ENCODE data around the gene EPB41L2. TPM values are rescaled to one million over a fixed set of nuclear protein-coding genes. Genes with fewer than 3 reads are reported as not detected.

EPB41L2 gene
- total RNA-seq, 1 experiment from 2014 or later, result 181 TPM

DNA sequence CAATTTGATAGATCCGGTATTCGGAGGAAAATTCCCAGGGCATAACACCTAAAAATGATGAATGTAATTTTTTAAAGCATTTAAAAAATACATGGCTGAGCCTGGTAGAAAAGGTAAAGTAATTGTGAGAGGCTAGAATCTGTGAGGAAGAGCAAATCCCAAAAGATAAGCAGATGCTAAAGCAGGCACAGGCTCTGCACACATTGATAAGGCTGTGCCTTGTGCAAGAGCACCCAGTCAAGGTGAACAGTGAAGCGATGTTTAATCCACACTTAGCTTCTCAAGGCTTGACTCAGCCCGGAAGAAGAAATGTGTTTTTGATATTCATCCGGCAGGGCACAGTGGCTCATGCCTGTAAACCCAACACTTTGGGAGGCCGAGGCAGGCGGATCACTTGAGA, 5.1 kb upstream of the EPB41L2 start:
- H3K4me1 ChIP-seq (ENCODE audit: insufficient read depth, low read length, poor library complexity, severe bottlenecking), result peaks cover 3% of the 10 kb centered on the region
- no TSS peak for BruUV-seq (replicated peaks)
- ChIA-PET CTCF (no interaction called here), POLR2A (ENCODE audit: low non-redundant PET) (no interaction called here)
- TF ChIP-seq, protein P1, sequence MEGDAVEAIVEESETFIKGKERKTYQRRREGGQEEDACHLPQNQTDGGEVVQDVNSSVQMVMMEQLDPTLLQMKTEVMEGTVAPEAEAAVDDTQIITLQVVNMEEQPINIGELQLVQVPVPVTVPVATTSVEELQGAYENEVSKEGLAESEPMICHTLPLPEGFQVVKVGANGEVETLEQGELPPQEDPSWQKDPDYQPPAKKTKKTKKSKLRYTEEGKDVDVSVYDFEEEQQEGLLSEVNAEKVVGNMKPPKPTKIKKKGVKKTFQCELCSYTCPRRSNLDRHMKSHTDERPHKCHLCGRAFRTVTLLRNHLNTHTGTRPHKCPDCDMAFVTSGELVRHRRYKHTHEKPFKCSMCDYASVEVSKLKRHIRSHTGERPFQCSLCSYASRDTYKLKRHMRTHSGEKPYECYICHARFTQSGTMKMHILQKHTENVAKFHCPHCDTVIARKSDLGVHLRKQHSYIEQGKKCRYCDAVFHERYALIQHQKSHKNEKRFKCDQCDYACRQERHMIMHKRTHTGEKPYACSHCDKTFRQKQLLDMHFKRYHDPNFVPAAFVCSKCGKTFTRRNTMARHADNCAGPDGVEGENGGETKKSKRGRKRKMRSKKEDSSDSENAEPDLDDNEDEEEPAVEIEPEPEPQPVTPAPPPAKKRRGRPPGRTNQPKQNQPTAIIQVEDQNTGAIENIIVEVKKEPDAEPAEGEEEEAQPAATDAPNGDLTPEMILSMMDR (conservative IDR thresholded peaks at IDR 0.05; ENCODE audit: low read depth, low read length), result no peak
- TF ChIP-seq EZH2 (IDR thresholded peaks at IDR 0.05; ENCODE audit: borderline replicate concordance, low read depth, low read length, poor library complexity, severe bottlenecking), result no peak
- H3K4me3 ChIP-seq (ENCODE audit: low read depth, low read length, poor library complexity, severe bottlenecking), result no peak overlapping the region
- DNase-seq (ENCODE audit: low spot score), result no peak
- intact Hi-C loops (cut with micrococcal nuclease; ENCODE audit: unreplicated experiment), result no loop called here
- no peaks in the 10 kb centered on the region for H3K27me3 ChIP-seq (replicated peaks; ENCODE audit: insufficient read depth, low read depth, low read length, poor library complexity)
- no peaks in the 10 kb centered on the region for H3K36me3 ChIP-seq (ENCODE audit: insufficient read depth, low read length, poor library complexity, severe bottlenecking)
- H3K9me3 ChIP-seq (ENCODE audit: low read depth, low read length, poor library complexity, severe bottlenecking), result no peaks in the 10 kb centered on the region
- no peak overlapping the region for H3K27ac ChIP-seq (ENCODE audit: low read depth, low read length, poor library complexity, severe bottlenecking)

DNA sequence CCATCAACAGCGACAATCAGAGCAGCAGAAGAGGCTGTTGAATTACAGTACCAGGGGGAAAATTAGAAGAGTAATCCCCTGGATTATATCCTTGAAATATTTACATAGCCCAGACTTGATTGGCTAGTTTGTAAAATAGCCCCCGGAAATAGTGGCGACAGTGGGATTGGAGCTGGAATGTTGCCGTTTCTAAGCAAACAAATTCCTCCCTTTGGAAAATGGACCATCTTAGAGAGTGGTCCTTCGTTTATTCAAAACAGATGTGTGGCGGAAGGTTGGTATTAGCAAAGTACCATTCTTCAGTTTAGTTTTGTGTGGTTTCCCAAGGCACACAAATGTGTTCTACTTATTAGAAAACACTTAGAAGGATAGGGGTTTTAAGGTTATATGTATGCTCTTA, 4.5 kb upstream of the EPB41L2 start:
- intact Hi-C loops (cut with micrococcal nuclease; ENCODE audit: unreplicated experiment), result no loop called here
- ChIA-PET POLR2A (ENCODE audit: low non-redundant PET) (no interaction called here), CTCF (no interaction called here)
- no peaks in the 10 kb centered on the region for H3K36me3 ChIP-seq (ENCODE audit: insufficient read depth, low read length, poor library complexity, severe bottlenecking)
- no peak for TF ChIP-seq EZH2 (IDR thresholded peaks at IDR 0.05; ENCODE audit: borderline replicate concordance, low read depth, low read length, poor library complexity, severe bottlenecking)
- TF ChIP-seq, protein P1 (conservative IDR thresholded peaks at IDR 0.05; ENCODE audit: low read depth, low read length), result no peak
- no TSS peak for BruUV-seq (replicated peaks)
- no peak for DNase-seq (ENCODE audit: low spot score)
- H3K9me3 ChIP-seq (ENCODE audit: low read depth, low read length, poor library complexity, severe bottlenecking), result no peaks in the 10 kb centered on the region
- peaks cover 3% of the 10 kb centered on the region for H3K4me1 ChIP-seq (ENCODE audit: insufficient read depth, low read length, poor library complexity, severe bottlenecking)
- H3K4me3 ChIP-seq (ENCODE audit: low read depth, low read length, poor library complexity, severe bottlenecking), result no peak overlapping the region
- H3K27ac ChIP-seq (ENCODE audit: low read depth, low read length, poor library complexity, severe bottlenecking), result no peak overlapping the region
- H3K27me3 ChIP-seq (replicated peaks; ENCODE audit: insufficient read depth, low read depth, low read length, poor library complexity), result no peaks in the 10 kb centered on the region

DNA sequence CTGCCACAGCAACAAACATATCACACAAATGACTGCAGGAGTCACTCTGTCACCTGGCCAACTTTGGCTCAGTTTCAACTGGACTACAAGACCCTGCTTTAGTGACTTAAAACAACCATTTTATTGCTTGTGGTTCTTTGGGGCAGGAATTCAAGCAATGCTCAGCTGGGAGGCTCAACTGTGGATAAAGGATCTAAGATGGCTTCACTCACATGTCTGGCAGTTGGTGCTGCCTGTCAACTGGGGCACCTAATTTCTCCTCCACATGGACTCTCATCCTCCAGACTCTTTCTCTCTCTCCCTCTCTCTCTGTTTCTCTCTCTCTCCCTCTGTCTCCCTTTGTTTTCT, 2.8 kb upstream of the EPB41L2 start:
- TF ChIP-seq EZH2 (IDR thresholded peaks at IDR 0.05; ENCODE audit: borderline replicate concordance, low read depth, low read length, poor library complexity, severe bottlenecking), result no peak
- TF ChIP-seq, protein P1 (conservative IDR thresholded peaks at IDR 0.05; ENCODE audit: low read depth, low read length), result no peak
- H3K27ac ChIP-seq (ENCODE audit: low read depth, low read length, poor library complexity, severe bottlenecking), result no peak overlapping the region
- CTCF ChIA-PET, result no interaction called here
- H3K4me1 ChIP-seq (ENCODE audit: insufficient read depth, low read length, poor library complexity, severe bottlenecking), result peaks cover 9% of the 10 kb centered on the region
- no peaks in the 10 kb centered on the region for H3K27me3 ChIP-seq (replicated peaks; ENCODE audit: insufficient read depth, low read depth, low read length, poor library complexity)
- intact Hi-C loops (cut with micrococcal nuclease; ENCODE audit: unreplicated experiment), result no loop called here
- BruUV-seq (replicated peaks), result no TSS peak
- no peak overlapping the region for H3K4me3 ChIP-seq (ENCODE audit: low read depth, low read length, poor library complexity, severe bottlenecking)
- H3K36me3 ChIP-seq (ENCODE audit: insufficient read depth, low read length, poor library complexity, severe bottlenecking), result no peaks in the 10 kb centered on the region
- DNase-seq (ENCODE audit: low spot score), result no peak
- POLR2A ChIA-PET (ENCODE audit: low non-redundant PET), result no interaction called here
- no peaks in the 10 kb centered on the region for H3K9me3 ChIP-seq (ENCODE audit: low read depth, low read length, poor library complexity, severe bottlenecking)
